22Rv1 (cell line): ENCODE results near the gene NAA35.
"Not testable (repeated sequence)": the region's sequence is repeated elsewhere in the genome, so short reads cannot be mapped to it uniquely, and the experiment has no call there.

Source experiments
- ZFX ChIP-seq: fragments of 450-650 bp; IDR thresholded peaks from 2 replicates; pipeline ENCODE4 v1.6.1; 2017; ENCODE audit warnings: antibody characterized with exemption, borderline replicate concordance
- TF ChIP-seq, protein P1 (sequence below): fragments of 450-650 bp; IDR thresholded peaks from 2 replicates; pipeline ENCODE4 v1.5.1; 2017; ENCODE audit warnings: mild to moderate bottlenecking

DNA sequence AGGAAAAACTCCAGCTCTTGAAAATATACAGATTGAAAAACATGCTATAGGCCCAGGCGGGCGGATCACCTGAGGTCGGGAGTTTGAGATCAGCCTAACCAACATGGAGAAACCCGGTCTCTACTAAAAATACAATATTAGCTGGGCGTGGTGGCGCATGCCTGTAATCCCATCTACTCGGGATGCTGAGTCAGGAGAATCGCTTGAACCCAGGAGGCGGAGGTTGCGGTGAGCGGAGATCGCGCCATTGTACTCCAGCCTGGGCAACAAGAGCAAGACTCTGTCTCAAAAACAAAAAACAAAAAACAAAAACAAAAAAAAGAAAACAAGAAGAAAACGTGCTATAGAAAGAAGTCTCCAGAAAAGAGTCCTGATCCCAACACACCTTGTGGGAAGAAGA is 5.0 kb upstream of the NAA35 start:
- TF ChIP-seq, protein P1, sequence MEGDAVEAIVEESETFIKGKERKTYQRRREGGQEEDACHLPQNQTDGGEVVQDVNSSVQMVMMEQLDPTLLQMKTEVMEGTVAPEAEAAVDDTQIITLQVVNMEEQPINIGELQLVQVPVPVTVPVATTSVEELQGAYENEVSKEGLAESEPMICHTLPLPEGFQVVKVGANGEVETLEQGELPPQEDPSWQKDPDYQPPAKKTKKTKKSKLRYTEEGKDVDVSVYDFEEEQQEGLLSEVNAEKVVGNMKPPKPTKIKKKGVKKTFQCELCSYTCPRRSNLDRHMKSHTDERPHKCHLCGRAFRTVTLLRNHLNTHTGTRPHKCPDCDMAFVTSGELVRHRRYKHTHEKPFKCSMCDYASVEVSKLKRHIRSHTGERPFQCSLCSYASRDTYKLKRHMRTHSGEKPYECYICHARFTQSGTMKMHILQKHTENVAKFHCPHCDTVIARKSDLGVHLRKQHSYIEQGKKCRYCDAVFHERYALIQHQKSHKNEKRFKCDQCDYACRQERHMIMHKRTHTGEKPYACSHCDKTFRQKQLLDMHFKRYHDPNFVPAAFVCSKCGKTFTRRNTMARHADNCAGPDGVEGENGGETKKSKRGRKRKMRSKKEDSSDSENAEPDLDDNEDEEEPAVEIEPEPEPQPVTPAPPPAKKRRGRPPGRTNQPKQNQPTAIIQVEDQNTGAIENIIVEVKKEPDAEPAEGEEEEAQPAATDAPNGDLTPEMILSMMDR = not testable (repeated sequence)
- TF ChIP-seq ZFX = not testable (repeated sequence)
